AG09309 (cell line): ENCODE measurements around the gene SNX25.

ENCODE experiments used
- DNase-seq: peaks from one replicate; pipeline ENCODE4 v3.0.0-alpha.2; 2010; ENCODE audit warnings: low read depth
- H3K4me3 ChIP-seq: 2 replicates; pipeline ENCODE4 v1.5.1; 2011; ENCODE audit warnings: mild to moderate bottlenecking, low read depth, low read length, moderate library complexity; ENCODE audit not compliant: control insufficient read depth
- TF ChIP-seq, protein P1 (sequence below): IDR thresholded peaks from 2 replicates; pipeline ENCODE4 v1.5.1; 2011; ENCODE audit warnings: mild to moderate bottlenecking, low read depth, low read length, inconsistent platforms; ENCODE audit not compliant: insufficient read depth, control insufficient read depth; ENCODE audit errors: missing control alignments

The SNX25 gene

DNA sequence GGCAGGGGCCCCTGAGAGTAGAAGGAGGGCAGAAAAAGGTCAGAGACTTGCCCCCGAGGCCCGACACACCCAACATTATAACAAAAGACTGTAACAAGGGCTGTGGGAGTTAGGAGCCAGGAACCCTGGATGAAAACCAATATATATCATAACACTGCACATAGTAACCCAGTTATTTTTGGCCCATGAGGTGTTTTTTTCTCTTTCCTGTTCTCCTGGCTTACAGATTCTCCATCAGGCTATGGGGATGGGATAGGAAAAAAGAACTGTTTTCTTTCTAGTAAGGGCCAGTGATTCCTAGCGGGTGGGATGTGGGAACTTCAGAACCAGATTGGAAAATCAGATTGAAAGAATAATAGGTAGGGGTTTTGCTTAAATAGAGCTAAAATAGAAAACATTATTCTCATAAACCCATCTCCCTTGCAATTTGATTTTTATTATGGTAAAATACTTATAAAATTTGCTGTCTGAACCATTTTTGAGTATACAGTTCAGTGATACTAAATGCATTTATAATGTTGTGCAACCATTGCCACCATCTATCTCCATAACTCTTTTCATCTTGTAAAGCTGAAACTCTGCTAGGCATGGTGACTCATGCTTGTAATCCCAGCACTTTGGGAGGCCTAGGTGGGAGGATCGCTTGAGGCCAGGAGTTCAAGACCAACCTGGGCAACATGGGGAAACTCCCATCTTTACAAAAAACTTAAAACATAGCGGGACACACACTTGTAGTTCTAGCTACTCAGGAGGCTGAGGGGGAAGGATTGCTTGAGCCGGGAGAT, 33.5 kb downstream of the SNX25 start:
- H3K4me3 ChIP-seq: no peak overlapping the region
- TF ChIP-seq, protein P1, sequence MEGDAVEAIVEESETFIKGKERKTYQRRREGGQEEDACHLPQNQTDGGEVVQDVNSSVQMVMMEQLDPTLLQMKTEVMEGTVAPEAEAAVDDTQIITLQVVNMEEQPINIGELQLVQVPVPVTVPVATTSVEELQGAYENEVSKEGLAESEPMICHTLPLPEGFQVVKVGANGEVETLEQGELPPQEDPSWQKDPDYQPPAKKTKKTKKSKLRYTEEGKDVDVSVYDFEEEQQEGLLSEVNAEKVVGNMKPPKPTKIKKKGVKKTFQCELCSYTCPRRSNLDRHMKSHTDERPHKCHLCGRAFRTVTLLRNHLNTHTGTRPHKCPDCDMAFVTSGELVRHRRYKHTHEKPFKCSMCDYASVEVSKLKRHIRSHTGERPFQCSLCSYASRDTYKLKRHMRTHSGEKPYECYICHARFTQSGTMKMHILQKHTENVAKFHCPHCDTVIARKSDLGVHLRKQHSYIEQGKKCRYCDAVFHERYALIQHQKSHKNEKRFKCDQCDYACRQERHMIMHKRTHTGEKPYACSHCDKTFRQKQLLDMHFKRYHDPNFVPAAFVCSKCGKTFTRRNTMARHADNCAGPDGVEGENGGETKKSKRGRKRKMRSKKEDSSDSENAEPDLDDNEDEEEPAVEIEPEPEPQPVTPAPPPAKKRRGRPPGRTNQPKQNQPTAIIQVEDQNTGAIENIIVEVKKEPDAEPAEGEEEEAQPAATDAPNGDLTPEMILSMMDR: no peak
- no peak for DNase-seq

GRCh38 chr4:185243879-185244278, 34.5 kb downstream of the SNX25 start:
- TF ChIP-seq, protein P1: no peak
- no peak overlapping the region for H3K4me3 ChIP-seq
- DNase-seq: no peak

GRCh38 chr4:185244763-185245162, 35.4 kb downstream of the SNX25 start:
- no peak overlapping the region for H3K4me3 ChIP-seq
- TF ChIP-seq, protein P1: no peak
- DNase-seq: no peak

DNA sequence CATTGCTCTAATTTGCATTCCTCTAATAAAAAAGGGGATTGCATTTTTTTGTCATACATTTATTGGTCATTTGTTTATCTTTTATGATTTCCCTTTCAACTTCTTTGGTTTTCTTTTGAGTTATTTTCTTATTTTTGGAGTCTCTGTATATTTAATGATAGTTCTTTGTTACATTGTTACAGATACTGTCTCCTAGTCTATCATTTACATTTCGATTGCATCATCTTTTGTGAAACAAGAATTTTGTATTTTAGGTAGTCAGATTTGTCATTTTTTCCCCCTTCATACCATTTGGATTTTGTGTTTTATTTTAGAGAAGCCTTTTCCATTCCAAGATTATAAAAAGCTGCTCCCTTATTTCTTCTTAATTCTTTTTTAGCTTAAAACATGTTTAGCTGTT, 37.1 kb downstream of the SNX25 start:
- DNase-seq: no peak
- TF ChIP-seq, protein P1: no peak

GRCh38 chr4:185247151-185247550, 37.8 kb downstream of the SNX25 start:
- TF ChIP-seq, protein P1: no peak
- no peak overlapping the region for H3K4me3 ChIP-seq
- DNase-seq: no peak

More for the DNA sequence above, 37.1 kb downstream of the SNX25 start:
- no peak overlapping the region for H3K4me3 ChIP-seq

- H3K4me3 ChIP-seq: no peak overlapping the region
- DNase-seq: no peak
- TF ChIP-seq, protein P1: no peak
Observed at GRCh38 chr4:185248393-185249039, 39.1 kb downstream of the SNX25 start.

- DNase-seq: no peak
- no peak overlapping the region for H3K4me3 ChIP-seq
- TF ChIP-seq, protein P1: no peak
Observed at GRCh38 chr4:185249105-185249504, 39.7 kb downstream of the SNX25 start.
